ENCODE data around the gene NTM.
A peak's percentile ranks its signal among the peaks of the same experiment; 100 is the strongest.

NTM gene

GRCh38 chr11:131425285-131425684, 54.9 kb downstream of the NTM start:
- Histone ChIP-seq H3K27me3 (ENCODE audit: insufficient read depth, low read depth, severe bottlenecking) (no peaks in the 10 kb centered on the region), H3K4me3 (ENCODE audit: low read depth, low read length) (no peak overlapping the region), H3K27ac (no peak overlapping the region), H3K9me3 (ENCODE audit: severe bottlenecking) (no peaks in the 10 kb centered on the region), H3K36me3 (no peaks in the 10 kb centered on the region)
- DNase-seq: no peak
- TF ChIP-seq, protein P1, sequence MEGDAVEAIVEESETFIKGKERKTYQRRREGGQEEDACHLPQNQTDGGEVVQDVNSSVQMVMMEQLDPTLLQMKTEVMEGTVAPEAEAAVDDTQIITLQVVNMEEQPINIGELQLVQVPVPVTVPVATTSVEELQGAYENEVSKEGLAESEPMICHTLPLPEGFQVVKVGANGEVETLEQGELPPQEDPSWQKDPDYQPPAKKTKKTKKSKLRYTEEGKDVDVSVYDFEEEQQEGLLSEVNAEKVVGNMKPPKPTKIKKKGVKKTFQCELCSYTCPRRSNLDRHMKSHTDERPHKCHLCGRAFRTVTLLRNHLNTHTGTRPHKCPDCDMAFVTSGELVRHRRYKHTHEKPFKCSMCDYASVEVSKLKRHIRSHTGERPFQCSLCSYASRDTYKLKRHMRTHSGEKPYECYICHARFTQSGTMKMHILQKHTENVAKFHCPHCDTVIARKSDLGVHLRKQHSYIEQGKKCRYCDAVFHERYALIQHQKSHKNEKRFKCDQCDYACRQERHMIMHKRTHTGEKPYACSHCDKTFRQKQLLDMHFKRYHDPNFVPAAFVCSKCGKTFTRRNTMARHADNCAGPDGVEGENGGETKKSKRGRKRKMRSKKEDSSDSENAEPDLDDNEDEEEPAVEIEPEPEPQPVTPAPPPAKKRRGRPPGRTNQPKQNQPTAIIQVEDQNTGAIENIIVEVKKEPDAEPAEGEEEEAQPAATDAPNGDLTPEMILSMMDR (IDR thresholded peaks at IDR 0.05; ENCODE audit: low read depth, low read length): no peak

DNA sequence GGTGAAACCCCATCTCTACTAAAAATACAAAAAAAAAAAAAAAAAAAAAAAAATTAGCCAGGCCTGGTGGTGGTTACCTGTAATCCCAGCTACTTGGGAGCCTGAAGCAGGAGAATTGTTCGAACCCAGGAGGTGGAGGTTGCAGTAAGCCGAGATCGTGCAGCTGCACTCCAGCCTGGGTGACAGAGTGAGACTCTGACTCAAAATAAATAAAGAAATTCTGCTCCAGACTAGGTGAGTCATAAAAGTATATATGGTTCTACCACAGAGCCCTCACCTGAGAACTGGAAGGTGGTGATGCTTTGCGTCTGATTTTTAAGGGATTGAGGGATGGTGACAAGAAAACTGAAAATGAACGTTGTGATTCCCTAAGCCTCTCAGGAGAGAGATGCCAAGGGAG, 58.4 kb downstream of the NTM start:
- Histone ChIP-seq H3K27ac (no peak overlapping the region), H3K27me3 (ENCODE audit: insufficient read depth, low read depth, severe bottlenecking) (no peaks in the 10 kb centered on the region), H3K4me3 (ENCODE audit: low read depth, low read length) (no peak overlapping the region), H3K9me3 (ENCODE audit: severe bottlenecking) (no peaks in the 10 kb centered on the region), H3K36me3 (no peaks in the 10 kb centered on the region)
- no peak for DNase-seq
- TF ChIP-seq, protein P1 (IDR thresholded peaks at IDR 0.05; ENCODE audit: low read depth, low read length): no peak

GRCh38 chr11:131430473-131431208, 60.2 kb downstream of the NTM start:
- Histone ChIP-seq H3K27me3 (ENCODE audit: insufficient read depth, low read depth, severe bottlenecking) (no peaks in the 10 kb centered on the region), H3K4me3 (ENCODE audit: low read depth, low read length) (no peak overlapping the region), H3K27ac (no peak overlapping the region), H3K9me3 (ENCODE audit: severe bottlenecking) (no peaks in the 10 kb centered on the region), H3K36me3 (no peaks in the 10 kb centered on the region)
- TF ChIP-seq, protein P1 (IDR thresholded peaks at IDR 0.05; ENCODE audit: low read depth, low read length): no peak
- no peak for DNase-seq

DNA sequence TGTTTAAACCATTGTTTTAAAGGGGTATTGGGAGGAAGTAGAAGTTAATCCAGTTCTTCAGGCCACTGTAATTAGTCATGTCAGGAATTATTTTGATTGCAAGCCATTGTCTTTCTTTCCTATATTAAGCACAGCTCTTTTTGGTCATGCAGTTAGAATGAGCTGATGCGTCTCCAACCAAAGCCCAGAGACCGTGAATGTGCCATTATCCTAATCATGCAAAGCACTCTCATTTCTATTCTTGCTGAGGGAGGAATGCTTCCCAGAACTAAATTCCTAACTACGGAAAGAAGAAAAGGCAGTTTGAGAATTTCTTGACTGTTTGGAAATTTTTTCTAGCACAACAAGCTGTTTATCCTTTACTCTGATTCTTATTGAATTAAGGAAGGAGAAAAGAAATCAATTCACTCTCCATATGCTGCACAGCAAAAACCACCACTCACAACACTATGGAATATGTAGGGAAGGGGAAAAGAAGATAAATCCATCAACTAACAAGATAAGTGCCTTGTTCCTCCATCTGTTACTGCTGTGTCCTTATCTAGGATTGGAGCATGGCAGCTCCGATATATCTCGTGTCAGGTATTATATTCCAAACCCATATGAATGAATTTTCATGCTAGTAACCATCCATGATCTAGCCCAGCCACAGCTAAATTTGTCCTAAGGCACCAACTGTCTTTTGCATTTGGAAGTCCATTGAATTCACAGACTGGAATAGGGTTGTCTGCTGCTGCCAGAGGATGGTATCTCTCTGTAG, 70.8 kb downstream of the NTM start:
- Histone ChIP-seq H3K27me3 (ENCODE audit: insufficient read depth, low read depth, severe bottlenecking) (no peaks in the 10 kb centered on the region), H3K36me3 (no peaks in the 10 kb centered on the region), H3K27ac (peak overlapping the region; percentile 50), H3K4me3 (ENCODE audit: low read depth, low read length) (peak overlapping the region; percentile 29), H3K9me3 (ENCODE audit: severe bottlenecking) (peaks cover 7% of the 10 kb centered on the region)
- TF ChIP-seq, protein P1 (IDR thresholded peaks at IDR 0.05; ENCODE audit: low read depth, low read length): no peak
- DNase-seq: no peak

GRCh38 chr11:131446590-131447275, 76.3 kb downstream of the NTM start:
- TF ChIP-seq, protein P1 (IDR thresholded peaks at IDR 0.05; ENCODE audit: low read depth, low read length): no peak
- Histone ChIP-seq H3K4me3 (ENCODE audit: low read depth, low read length) (no peak overlapping the region), H3K27me3 (ENCODE audit: insufficient read depth, low read depth, severe bottlenecking) (no peaks in the 10 kb centered on the region), H3K27ac (no peak overlapping the region), H3K9me3 (ENCODE audit: severe bottlenecking) (no peaks in the 10 kb centered on the region), H3K36me3 (no peaks in the 10 kb centered on the region)
- no peak for DNase-seq

All from WERI-Rb-1 (cell line).